Stimulated activated naive CD8-positive, alpha-beta T cell treated with anti-CD3 and anti-CD28 coated beads, Interleukin-15, Interleukin-2, amounts not matched to agents 100 U/mL and 50 U/mL, for 24 hours (primary cell): ENCODE results near the gene RPS28.
"Not testable (repeated sequence)": the region's sequence is repeated elsewhere in the genome, so short reads cannot be mapped to it uniquely, and the experiment has no call there.

Source experiments
- ATAC-seq: fragments of 150-1000 bp; cut with Tn5 transposase; one replicate; pipeline ENCODE4 v1.10.0; 2021
- DNase-seq: peaks from one replicate; pipeline ENCODE4 v3.0.0; 2021

RPS28 gene

DNA sequence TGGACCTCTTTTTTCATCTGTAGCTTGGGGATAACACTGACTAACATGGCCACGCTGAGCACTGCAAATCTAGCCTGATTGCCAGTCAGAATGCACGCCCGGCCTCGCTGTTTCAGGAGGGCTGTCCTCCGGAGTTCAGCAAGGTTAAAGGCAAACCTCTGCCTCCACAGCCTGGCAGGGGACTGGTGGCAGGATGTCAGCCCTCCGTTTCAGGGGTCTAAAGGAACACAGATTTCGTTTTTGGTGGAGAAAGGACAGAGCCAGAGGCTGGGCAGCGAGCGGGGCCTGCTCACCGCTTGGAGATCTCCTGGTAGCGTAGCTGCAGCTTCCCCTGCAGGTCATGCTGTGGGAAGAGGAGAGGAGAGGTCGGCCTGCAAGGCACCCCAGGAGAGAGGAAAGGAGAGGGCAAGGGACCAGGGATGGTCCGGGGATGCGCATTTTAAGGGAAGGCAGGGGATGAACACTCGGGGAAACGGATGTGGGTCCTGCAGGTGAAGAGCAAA lies 681 bp upstream of the RPS28 start:
- ATAC-seq (peak; percentile 8), DNase-seq (no peak)

DNA sequence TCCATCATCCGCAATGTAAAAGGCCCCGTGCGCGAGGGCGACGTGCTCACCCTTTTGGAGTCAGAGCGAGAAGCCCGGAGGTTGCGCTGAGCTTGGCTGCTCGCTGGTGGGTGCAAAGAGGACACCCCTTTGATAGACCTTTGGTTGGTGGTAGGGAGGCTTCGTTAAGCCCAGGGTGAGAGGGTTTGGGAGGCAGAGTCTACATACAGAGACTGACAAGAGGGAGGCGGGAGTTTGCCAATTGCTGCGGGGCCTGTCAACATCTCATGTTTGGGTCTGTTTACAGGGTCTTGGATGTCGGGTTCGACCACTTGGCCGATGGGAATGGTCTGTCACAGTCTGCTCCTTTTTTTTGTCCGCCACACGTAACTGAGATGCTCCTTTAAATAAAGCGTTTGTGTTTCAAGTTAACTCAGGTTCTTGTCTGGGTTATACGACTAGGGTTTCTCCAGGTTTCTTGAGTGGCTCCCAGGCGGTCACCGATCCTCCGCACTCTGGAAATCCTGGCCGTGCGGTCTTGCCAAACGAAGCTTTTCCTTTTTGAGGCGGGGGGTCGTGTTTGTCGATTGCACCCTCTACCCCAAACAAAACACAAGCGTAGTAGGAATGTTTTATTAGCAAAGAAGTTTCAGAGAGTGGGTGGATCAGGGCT lies 816 bp downstream of the RPS28 start:
- ATAC-seq (no peak), DNase-seq (no peak)

DNA sequence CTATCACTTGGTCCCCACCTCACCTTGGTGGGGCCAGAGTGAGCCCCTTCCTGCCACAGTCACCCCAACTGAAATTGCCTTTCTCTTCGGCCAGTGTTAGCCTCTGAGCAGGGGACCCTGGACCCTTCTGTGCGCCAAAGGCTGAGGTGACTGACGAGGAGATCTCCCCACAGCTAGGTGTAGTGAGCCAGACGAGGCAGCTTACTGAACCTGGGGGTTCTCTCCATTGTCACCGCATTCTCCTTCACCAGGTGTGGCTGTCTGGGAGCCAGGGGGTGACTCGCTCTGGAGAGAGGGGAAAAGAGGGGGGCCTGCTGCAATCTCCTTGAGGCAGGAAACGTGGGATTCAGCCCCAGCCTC lies 1.3 kb downstream of the RPS28 start:
- no peak for DNase-seq

DNA sequence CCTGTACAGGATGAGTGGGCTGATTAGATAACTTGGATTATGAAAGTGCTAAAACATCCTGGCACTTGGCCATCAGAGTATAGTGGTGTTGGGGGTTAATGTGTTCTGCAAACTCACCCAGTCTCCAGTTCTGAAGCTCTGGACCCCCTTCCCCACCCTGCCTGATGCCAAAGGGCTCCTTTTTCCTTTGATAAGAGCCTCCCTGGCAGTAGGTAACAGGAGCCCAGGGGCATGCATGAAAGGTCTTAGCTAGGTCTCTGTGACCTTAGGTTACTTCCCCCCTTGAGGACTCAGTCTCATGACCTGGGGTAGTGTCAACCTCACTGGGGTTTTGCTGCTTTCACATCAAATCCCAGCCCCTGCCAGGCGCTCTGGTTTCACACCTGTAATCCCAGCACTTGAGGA lies 2.5 kb downstream of the RPS28 start:
- ATAC-seq, result no peak
- DNase-seq, result no peak

More for the DNA sequence above, 1.3 kb downstream of the RPS28 start:
- ATAC-seq, result no peak

DNA sequence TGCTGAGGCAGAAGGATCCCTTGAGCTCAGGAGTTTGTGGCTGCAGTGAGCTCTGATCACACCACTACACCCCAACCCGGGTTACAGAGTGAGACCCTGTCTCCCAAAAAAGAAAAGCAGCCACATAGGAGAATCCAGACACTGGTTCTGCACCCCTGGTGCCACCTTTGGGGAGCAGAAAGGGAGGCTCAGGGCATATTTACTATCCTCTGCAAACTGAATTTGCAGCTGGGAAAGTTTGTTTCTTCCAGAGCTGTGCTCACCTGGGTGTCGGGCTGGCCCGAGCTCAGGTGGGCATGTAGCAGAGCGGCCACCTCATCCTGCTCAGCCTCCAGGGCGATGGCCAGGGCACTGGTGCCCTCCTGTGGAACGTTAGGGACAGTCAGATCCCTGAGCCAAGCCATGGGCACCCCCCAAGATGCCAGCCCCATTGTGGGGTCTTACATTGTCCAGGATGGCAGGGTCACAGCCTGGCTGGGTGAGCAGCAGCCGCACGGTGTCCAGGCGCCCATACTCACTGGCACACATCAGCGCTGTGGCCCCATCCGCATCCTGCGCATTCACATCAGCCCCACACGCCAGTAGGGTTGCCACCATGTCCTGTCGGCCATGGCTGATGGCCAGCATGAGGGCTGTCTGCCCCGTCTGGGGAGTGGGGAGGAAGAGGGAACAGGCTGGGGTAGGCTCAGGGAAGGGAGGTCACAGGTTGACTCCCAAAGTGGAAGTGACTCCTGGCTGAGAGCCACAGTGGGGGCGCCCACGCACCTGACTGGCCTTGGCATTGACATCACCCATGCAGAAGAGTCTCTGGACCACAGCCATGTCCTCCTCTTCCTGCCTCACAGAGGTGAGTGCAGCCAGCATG lies 3.1 kb downstream of the RPS28 start:
- no peak for ATAC-seq
- DNase-seq, result no peak

DNA sequence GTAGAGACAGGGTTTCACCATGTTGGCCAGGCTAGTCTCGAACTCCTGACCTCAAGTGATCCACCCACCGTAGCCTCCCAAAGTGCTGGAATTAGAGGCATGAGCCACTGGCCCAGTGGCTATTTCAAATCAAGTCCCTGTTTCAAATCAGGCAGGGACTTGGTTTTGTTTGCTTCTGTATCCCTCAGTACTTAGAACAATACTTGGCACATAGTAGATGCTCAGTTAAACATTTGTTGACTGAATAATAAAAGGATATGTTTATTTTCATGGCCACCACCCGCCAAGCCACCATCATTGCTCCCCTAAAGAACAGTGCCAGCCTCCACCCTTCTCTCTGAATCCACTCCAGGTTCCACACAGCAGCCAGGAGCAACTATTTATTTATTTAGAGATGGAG lies 4.2 kb downstream of the RPS28 start:
- DNase-seq (no peak), ATAC-seq (no peak)

DNA sequence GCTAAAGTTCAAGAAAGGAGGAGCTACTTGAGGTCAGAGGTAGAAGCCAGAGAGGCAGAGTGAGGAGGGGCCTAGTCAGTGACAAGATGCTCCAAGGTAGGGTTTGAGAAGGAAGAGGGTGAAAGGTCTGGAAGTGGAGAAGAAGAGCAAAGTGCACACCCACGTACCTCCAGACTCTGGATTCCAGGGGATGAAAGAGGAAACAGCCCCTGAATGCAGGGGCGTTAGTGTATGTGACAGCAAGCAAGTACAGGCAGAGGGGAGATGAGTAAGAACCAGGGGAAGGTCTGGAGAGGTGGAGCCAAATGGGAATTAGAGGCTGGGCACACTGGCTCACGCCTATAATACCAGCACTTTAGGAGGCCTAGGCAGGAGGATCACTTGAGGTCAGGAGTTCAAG lies 8.7 kb downstream of the RPS28 start:
- ATAC-seq (no peak), DNase-seq (no peak)

DNA sequence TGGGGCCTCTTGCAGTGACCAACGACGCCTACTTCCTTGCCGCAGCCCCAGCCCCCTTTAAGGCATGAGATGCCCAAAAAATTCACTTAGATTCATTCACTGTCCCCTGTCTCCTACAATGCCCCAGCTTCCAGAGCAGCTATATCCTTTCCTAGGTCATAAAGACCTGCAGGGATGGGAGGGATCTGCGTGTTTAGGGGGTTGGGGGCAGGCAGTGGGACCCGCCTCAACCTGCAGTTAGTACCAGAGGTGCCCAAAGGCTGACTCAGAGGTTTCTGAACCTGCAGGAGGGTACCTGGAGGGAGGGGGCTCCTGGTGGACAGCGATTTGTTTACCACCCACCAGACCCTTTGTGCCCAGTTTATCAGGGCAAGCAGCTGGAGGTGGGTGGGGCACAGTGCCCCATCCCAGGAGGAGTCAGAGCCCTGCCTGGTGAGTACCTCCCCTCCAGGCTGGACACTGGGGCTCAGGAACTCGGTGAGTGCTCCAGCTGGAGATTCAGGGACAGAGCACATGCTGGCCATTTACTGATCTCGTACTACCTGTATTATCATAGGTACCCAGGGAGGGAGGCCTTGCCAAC lies 10.1 kb downstream of the RPS28 start:
- ATAC-seq (no peak), DNase-seq (no peak)

DNA sequence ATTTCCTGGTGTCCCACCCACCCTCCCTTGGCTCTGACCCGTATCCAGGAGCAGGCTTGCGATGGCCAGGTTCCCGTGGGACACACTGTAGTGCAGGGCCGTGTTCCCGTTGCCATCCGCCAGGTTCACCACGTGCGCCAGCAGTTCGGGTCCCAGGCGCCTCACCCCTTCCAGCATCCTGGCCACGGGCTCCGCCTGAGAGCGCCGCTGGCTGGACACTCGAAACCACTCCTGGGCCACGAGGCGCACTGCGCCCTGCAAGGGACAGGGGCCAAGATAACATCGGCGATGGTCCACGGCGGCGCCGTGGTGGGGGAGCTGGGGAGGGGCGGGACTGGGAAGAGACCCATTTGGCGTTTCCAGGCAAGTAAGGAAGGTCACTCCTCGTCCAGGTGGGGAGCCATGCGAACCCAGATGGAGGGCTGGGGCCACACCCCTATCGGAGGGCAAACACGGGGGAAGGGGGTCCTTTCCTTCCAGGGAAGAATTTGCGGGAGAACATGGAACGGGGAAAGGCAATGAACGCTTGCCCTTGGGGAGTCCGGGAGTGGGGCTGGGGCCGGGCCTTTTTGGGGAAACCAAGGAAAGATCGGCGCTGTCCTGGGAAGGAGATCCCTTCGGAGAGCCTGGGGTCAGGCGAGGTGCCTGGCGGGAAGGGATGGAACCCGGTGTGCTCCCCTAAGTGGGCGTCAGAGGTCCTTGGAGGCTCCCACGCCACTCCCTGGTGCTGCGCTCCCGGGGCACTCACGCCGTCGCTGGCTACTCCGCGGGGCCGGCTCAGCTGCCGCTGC lies 11.9 kb downstream of the RPS28 start:
- no peak for DNase-seq
- ATAC-seq, result no peak

DNA sequence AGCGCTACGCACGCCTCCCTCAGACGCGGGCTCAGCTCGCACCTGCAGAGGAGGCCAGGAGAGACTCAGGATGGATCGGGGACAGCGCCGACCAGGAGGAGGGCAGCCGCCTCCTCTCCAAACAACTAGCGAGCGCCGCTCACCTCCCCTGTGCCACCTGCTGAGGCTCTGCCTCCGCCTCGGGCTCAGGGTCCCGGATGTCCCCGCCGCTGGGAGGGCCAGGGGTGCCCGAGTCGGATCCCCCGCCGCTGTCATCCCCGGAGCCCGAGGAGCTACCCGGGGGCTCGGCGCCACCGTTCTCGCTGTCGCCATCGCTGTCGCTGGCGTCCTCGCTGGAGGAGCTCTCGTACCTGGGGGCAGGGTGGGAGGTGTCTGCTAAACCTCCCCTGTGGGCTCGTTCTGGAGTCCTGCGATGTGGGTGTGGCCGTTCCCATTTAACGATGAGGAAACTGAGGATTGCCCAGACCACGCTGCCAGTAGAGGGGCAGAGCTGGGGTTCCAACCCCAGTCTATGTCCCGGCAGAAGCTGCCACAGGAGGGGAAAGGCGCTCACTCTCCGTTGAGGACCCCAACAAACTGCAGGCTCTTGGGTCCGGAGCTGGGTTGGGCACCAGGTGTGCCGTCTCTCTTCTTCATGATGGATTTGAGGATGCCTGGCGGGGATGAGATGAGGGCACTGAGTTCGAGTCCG lies 12.6 kb downstream of the RPS28 start:
- ATAC-seq, result no peak
- no peak for DNase-seq

DNA sequence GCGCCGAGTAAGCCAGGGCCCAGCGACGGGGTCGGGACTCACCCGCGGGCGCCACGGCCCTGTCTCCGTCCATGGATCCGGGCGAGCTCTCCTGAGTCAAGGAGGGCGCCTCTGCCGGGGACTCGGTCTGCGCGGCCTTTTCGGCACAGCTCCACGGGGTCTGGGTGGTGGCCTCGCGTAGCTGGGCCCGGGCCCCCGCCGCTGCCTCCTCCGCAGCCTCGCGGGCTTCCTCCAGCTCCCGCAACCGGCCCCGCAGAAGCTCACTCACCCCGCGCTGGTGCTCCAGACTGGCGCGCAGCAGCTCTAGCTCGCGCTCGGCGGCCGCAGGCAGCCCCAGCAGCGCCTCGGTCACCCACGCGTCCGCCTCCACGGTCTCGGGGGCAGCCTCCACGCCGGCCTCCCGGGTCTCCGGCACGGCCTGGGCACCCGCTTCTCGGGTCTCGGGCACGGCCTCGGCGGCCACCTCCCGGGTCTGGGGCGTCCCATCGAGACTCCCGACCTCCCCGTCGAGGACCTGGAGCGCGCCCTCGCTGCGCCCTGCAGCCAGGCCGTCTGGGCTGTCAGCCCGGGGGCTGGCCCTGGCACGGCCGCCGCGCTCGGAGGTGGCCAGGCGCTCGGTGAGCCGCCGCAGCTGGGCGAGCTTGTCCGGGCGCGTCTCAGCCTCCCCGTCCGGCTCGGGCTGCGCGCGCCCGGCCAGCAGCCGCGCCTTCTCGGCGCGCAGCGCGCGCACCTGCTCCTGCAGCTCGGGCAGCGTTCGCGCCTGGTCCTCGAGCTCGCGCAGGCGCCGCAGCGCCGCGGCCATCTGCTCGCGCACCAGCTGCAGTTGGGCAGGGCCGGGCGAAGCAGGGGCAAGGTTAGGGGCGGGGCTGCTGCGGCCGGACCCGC lies 13.4 kb downstream of the RPS28 start:
- DNase-seq, result peak; percentile 51

DNA sequence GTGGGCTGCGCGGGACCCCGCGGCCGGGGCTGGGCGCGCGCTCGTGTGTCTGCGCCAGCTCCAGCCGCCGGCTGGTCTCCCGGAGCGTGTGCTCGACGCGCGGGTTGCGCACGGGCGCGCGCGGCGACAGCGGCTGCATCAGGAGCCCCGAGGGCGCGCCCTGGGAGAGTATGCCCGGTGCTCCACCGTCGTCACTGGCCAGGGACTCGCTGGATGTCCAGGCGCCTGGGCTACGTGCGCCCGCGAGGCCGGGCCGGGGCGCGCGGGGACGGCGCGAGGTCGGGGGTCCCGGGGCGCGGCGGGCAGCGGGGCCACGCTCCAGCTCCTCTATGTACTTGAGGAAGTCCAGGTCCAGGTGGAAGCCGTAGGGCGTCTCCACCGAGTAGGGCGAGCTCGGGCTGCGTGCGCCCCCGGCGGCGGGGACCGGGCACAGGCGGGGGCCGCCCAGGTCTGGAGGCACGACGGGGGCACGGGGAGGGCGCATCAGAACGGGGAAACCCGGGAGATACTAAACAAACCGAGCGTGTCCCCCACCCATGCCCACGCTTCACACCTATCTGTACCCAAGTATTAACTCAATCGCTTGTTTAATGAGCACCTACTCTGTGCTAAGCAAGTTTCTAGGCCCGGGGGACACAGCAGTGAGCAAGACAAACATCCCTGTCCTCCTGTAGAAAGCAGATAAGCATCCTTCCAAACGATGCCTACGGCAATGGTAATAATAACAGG lies 14.2 kb downstream of the RPS28 start:
- ATAC-seq (peak; percentile 49), DNase-seq (peak; percentile 46)

More for the DNA sequence above, 13.4 kb downstream of the RPS28 start:
- ATAC-seq, result peak; percentile 66

DNA sequence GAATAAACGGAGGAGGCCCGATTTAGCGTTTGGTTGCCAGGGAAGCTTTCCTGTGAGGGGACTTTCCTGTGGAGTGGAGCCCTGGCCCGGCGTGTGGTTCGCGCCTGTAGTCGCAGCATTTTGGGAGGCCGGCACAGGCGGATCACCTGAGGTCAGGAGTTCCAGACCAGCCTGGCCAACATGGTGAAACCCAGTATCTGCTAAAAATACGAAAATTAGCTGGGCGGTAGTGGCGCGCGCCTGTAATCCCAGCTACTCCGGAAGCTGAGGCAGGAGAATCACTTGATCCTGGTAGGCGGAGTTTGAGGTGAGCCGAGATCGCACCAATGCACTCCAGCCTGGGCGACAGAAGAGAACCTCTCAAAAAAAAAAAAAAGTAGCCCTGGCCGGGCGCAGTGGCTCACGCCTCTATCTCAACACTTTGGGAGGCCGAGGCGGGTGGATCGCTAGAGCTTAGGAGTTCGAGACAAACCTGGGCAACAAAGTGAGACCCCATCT lies 14.8 kb downstream of the RPS28 start:
- ATAC-seq (no peak), DNase-seq (no peak)

DNA sequence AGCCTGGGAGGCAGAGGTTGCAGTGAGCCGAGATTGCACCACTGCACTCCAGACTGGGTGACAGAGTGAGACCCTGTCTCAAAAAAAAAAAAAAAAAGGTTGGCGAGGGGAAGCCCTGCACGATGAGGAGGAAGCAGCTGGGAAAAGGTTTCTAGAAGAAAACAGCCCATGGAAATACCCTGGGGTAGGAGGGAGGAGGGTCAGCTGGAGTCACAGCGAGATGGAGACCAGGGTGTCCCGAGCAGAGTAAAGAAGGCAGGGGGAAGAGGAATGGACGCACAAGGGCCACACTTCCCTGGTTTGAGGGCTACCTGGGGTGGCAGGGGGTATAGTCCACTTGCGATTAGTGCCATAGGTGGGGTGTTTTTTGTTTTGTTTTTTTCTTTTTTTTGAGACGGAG lies 15.4 kb downstream of the RPS28 start:
- ATAC-seq, result no peak
- DNase-seq, result no peak

DNA sequence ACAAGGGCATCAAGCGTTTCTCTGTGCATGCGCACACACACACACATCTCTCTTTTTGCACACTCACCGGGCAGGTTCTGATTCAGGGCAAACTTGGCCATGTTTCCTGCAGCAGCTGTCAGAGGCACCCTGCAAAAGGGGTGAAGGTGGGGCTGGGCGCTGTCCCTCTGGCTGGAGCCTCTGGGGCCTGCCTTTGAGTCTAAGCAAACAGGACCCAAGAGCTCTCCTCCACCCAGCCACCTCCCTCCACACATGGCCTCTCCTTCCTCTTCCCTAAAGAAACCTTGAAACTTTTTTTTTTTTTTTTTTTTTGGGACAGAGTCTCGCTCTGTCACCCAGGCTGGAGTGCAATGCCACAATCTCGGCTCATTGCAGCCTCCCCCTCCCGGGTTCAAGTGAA lies 16.4 kb downstream of the RPS28 start:
- no peak for ATAC-seq
- no peak for DNase-seq

DNA sequence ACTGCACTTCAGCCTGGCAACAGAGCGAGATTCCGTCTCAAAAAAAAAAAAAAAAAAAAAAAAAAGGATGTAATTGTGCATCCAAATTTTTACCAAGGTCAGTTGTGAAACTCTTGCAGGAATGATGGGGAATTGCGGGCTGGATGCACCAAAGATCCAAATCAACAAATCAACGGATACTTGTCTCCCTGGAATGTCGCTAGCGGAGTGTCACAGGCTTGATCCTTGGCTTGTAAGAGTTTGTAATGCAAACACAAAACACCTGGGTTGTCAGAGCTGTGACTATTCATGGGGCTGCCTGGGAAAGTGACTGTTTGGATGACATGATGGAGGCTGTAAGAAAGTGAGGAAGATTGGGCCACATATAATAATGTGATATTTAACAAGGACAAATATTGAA lies 17.5 kb downstream of the RPS28 start:
- ATAC-seq (no peak), DNase-seq (no peak)

DNA sequence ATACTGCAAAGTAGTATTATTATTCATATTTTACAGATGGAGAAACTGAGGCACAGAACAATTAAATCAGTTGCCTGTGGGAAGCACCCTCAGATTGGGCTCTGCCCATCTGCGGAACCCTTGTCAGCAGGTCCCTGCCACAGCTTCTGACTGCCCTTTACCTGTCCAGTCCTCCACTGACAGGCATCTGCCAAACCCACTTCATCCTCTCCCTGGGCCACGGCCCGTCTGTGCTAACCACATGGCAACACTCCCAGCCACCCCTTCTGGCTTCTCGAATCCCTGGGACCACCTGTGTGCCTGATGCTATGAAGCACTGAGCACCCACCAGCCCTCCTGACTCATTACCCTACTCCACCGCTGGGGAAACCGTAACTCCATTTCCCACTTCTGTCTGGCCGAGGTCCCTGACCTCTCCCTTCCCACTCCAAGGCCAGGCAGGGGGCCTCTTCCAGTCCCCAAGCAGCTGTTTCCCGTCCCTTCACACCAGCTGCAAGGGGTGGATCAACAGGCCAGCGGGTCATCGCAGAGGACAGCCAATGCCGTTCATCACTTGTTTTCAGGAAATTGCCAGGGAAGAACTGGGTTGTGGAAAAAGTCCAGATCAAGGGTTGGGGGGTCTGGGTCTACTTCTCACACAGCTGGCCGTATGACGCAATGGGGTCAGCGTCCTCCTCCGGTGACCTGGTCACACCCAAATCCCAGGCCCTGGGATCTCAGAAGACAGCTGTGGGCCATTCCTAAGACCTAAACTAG lies 19.2 kb downstream of the RPS28 start:
- no peak for DNase-seq
- no peak for ATAC-seq

DNA sequence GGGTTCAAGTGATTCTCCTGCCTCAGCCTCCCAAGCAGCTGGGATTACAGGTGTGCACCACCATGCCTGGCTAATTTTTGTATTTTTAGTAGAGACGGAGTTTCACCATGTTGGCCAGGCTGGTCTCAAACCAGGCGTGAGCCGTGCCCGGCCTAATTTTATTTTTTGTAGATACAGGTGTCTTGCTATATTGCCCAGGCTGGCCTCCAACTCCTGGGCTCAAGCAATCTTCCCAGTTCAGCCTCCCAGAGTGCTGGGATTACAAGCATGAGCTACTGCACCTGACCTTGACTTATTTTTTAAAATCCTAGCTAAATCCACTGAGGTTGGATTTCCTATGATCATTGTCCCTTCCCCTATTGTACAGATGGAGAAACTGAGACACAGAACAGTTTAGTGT lies 20.2 kb downstream of the RPS28 start:
- ATAC-seq, DNase-seq: not testable (repeated sequence)

DNA sequence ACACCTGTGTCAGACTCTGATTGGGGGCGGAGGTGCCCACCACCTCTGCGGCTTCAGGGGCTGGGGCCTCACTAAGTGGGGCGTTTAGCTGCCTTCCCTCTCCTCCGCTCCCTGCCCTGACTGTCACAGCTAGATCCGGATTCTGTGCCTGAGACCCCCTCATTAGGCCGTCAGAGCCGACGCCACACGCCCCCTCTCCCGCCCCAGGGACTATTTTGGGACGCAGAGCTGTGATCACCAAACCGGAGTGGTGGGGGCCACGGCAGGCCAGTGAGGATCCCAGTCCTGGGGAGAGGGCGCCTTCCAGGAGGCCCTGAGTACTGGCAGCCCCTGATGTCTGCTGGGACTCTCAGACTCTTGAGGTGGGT lies 21.0 kb downstream of the RPS28 start:
- DNase-seq (no peak), ATAC-seq (no peak)
